Activated T-helper 17 cell treated with anti-CD3 and anti-CD28 coated beads, Interleukin-2, amount 50 U/mL, for 72 hours (primary cell): ENCODE data around the gene ISCA1. TPM values are rescaled to one million over a fixed set of nuclear protein-coding genes. Genes with fewer than 3 reads are reported as not detected.
"Not testable (repeated sequence)": the region's sequence is repeated elsewhere in the genome, so short reads cannot be mapped to it uniquely, and the experiment has no call there.

Source experiments
- ATAC-seq: fragments of 150-1000 bp; cut with Tn5 transposase; replicated peaks from 2 replicates; pipeline ENCODE4 v1.10.0; 2021; ENCODE audit warnings: mild to moderate bottlenecking, moderate library complexity
- H3K27ac Mint-ChIP-seq: one replicate; pipeline ENCODE4 v1.8.0; 2022; ENCODE audit warnings: mixed read lengths
- H3K27me3 Mint-ChIP-seq: one replicate; pipeline ENCODE4 v1.8.0; 2022; ENCODE audit warnings: mixed read lengths
- H3K36me3 Mint-ChIP-seq: one replicate; pipeline ENCODE4 v1.8.0; 2022; ENCODE audit warnings: low read depth, mild to moderate bottlenecking, mixed read lengths
- H3K4me1 Mint-ChIP-seq: one replicate; pipeline ENCODE4 v1.8.0; 2022; ENCODE audit warnings: mixed read lengths
- H3K4me3 Mint-ChIP-seq: one replicate; pipeline ENCODE4 v1.8.0; 2022; ENCODE audit warnings: mild to moderate bottlenecking, mixed read lengths
- H3K9me3 Mint-ChIP-seq: one replicate; pipeline ENCODE4 v1.8.0; 2022; ENCODE audit warnings: mixed read lengths
- total RNA-seq, 2 donors: library from RNA; stranded (reverse); gene quantifications; one replicate each; pipeline ENCODE4 v1.2.3, GENCODE V29; 2022

ISCA1 gene
- total RNA-seq, 2 donors from 2014 or later: 33.2 to 34.6 TPM

GRCh38 chr9:86303316-86303975 lies 21.1 kb upstream of the ISCA1 start:
- H3K36me3 Mint-ChIP-seq: peaks cover 100% of the 10 kb centered on the region
- H3K27ac Mint-ChIP-seq: peak overlapping the region; percentile 89
- H3K4me1 Mint-ChIP-seq: peaks cover 23% of the 10 kb centered on the region
- H3K4me3 Mint-ChIP-seq: peak overlapping the region; percentile 66
- H3K27me3 Mint-ChIP-seq: no peaks in the 10 kb centered on the region
- ATAC-seq: peak; percentile 100
- no peaks in the 10 kb centered on the region for H3K9me3 Mint-ChIP-seq

- Mint-ChIP-seq H3K27me3 (no peaks in the 10 kb centered on the region), H3K36me3 (peaks cover 100% of the 10 kb centered on the region), H3K4me1 (peaks cover 23% of the 10 kb centered on the region), H3K4me3 (no peak overlapping the region), H3K9me3 (no peaks in the 10 kb centered on the region), H3K27ac (peak overlapping the region; percentile 70)
- no peak for ATAC-seq
Measured at GRCh38 chr9:86301686-86302085, 19.3 kb upstream of the ISCA1 start.

- H3K27ac Mint-ChIP-seq: no peak overlapping the region
- no peaks in the 10 kb centered on the region for H3K27me3 Mint-ChIP-seq
- no peak overlapping the region for H3K4me3 Mint-ChIP-seq
- H3K4me1 Mint-ChIP-seq: peaks cover 23% of the 10 kb centered on the region
- ATAC-seq: no peak
- peaks cover 100% of the 10 kb centered on the region for H3K36me3 Mint-ChIP-seq
- H3K9me3 Mint-ChIP-seq: no peaks in the 10 kb centered on the region
Measured at GRCh38 chr9:86300701-86301100, 18.4 kb upstream of the ISCA1 start.

GRCh38 chr9:86298873-86299272 lies 16.5 kb upstream of the ISCA1 start:
- peaks cover 17% of the 10 kb centered on the region for H3K4me1 Mint-ChIP-seq
- H3K9me3 Mint-ChIP-seq: no peaks in the 10 kb centered on the region
- ATAC-seq: no peak
- H3K27ac Mint-ChIP-seq: peak overlapping the region; percentile 42
- H3K4me3 Mint-ChIP-seq: peak overlapping the region; percentile 5
- H3K27me3 Mint-ChIP-seq: no peaks in the 10 kb centered on the region
- peaks cover 96% of the 10 kb centered on the region for H3K36me3 Mint-ChIP-seq

GRCh38 chr9:86290341-86290740 lies 8.0 kb upstream of the ISCA1 start:
- H3K27me3 Mint-ChIP-seq, ATAC-seq, H3K9me3 Mint-ChIP-seq, H3K4me3 Mint-ChIP-seq, H3K4me1 Mint-ChIP-seq, H3K27ac Mint-ChIP-seq: not testable (repeated sequence)
- peaks cover 85% of the 10 kb centered on the region for H3K36me3 Mint-ChIP-seq

- peaks cover under 1% of the 10 kb centered on the region for H3K4me1 Mint-ChIP-seq
- H3K27me3 Mint-ChIP-seq: no peaks in the 10 kb centered on the region
- H3K4me3 Mint-ChIP-seq: no peak overlapping the region
- peak overlapping the region; percentile 24 for H3K27ac Mint-ChIP-seq
- H3K9me3 Mint-ChIP-seq: no peaks in the 10 kb centered on the region
- ATAC-seq: no peak
- H3K36me3 Mint-ChIP-seq: peaks cover 72% of the 10 kb centered on the region
Measured at GRCh38 chr9:86288499-86289198, 6.3 kb upstream of the ISCA1 start.

- no peak for ATAC-seq
- H3K4me3 Mint-ChIP-seq: no peak overlapping the region
- H3K4me1 Mint-ChIP-seq: peaks cover 8% of the 10 kb centered on the region
- H3K27me3 Mint-ChIP-seq: no peaks in the 10 kb centered on the region
- H3K9me3 Mint-ChIP-seq: no peaks in the 10 kb centered on the region
- H3K36me3 Mint-ChIP-seq: peaks cover 56% of the 10 kb centered on the region
- H3K27ac Mint-ChIP-seq: no peak overlapping the region
Measured at GRCh38 chr9:86287013-86287412, 4.7 kb upstream of the ISCA1 start.

- H3K27me3 Mint-ChIP-seq: no peaks in the 10 kb centered on the region
- H3K36me3 Mint-ChIP-seq: peaks cover 54% of the 10 kb centered on the region
- no peak for ATAC-seq
- no peak overlapping the region for H3K4me3 Mint-ChIP-seq
- peaks cover 8% of the 10 kb centered on the region for H3K4me1 Mint-ChIP-seq
- no peak overlapping the region for H3K27ac Mint-ChIP-seq
- no peaks in the 10 kb centered on the region for H3K9me3 Mint-ChIP-seq
Measured at GRCh38 chr9:86286278-86286677, 3.9 kb upstream of the ISCA1 start.

GRCh38 chr9:86285261-86285660 lies 2.9 kb upstream of the ISCA1 start:
- H3K27ac Mint-ChIP-seq: no peak overlapping the region
- H3K9me3 Mint-ChIP-seq: no peaks in the 10 kb centered on the region
- H3K4me1 Mint-ChIP-seq: peaks cover 8% of the 10 kb centered on the region
- no peak for ATAC-seq
- H3K36me3 Mint-ChIP-seq: peaks cover 56% of the 10 kb centered on the region
- H3K4me3 Mint-ChIP-seq: no peak overlapping the region
- no peaks in the 10 kb centered on the region for H3K27me3 Mint-ChIP-seq

- Mint-ChIP-seq H3K9me3 (no peaks in the 10 kb centered on the region), H3K36me3 (peaks cover 51% of the 10 kb centered on the region), H3K27ac (peak overlapping the region; percentile 90), H3K4me1 (peaks cover 23% of the 10 kb centered on the region), H3K4me3 (peak overlapping the region; percentile 89), H3K27me3 (no peaks in the 10 kb centered on the region)
- peak; percentile 71 for ATAC-seq
Measured at GRCh38 chr9:86282979-86283535, 719 bp upstream of the ISCA1 start.

- peak; percentile 3 for ATAC-seq
- no peaks in the 10 kb centered on the region for H3K9me3 Mint-ChIP-seq
- peak overlapping the region; percentile 79 for H3K27ac Mint-ChIP-seq
- peaks cover 23% of the 10 kb centered on the region for H3K4me1 Mint-ChIP-seq
- H3K4me3 Mint-ChIP-seq: peak overlapping the region; percentile 89
- H3K36me3 Mint-ChIP-seq: peaks cover 50% of the 10 kb centered on the region
- H3K27me3 Mint-ChIP-seq: no peaks in the 10 kb centered on the region
Measured at GRCh38 chr9:86281593-86282076, 703 bp downstream of the ISCA1 start.

- H3K27me3 Mint-ChIP-seq: no peaks in the 10 kb centered on the region
- no peak overlapping the region for H3K27ac Mint-ChIP-seq
- H3K9me3 Mint-ChIP-seq: no peaks in the 10 kb centered on the region
- peak overlapping the region; percentile 89 for H3K4me3 Mint-ChIP-seq
- H3K36me3 Mint-ChIP-seq: peaks cover 47% of the 10 kb centered on the region
- ATAC-seq: no peak
- H3K4me1 Mint-ChIP-seq: peaks cover 23% of the 10 kb centered on the region
Measured at GRCh38 chr9:86280580-86280979, 1.8 kb downstream of the ISCA1 start.

GRCh38 chr9:86279839-86280238 lies 2.5 kb downstream of the ISCA1 start:
- peak overlapping the region; percentile 89 for H3K4me3 Mint-ChIP-seq
- peaks cover 54% of the 10 kb centered on the region for H3K36me3 Mint-ChIP-seq
- H3K4me1 Mint-ChIP-seq: peaks cover 23% of the 10 kb centered on the region
- no peak for ATAC-seq
- H3K27ac Mint-ChIP-seq: no peak overlapping the region
- H3K27me3 Mint-ChIP-seq: no peaks in the 10 kb centered on the region
- H3K9me3 Mint-ChIP-seq: no peaks in the 10 kb centered on the region

- ATAC-seq: no peak
- Mint-ChIP-seq H3K27ac (no peak overlapping the region), H3K4me3 (no peak overlapping the region), H3K9me3 (no peaks in the 10 kb centered on the region), H3K36me3 (peaks cover 82% of the 10 kb centered on the region), H3K27me3 (no peaks in the 10 kb centered on the region), H3K4me1 (peaks cover 19% of the 10 kb centered on the region)
Measured at GRCh38 chr9:86277072-86277471, 5.3 kb downstream of the ISCA1 start.

GRCh38 chr9:86275962-86276361 lies 6.4 kb downstream of the ISCA1 start:
- H3K4me3 Mint-ChIP-seq: no peak overlapping the region
- H3K27me3 Mint-ChIP-seq: no peaks in the 10 kb centered on the region
- no peak overlapping the region for H3K27ac Mint-ChIP-seq
- no peaks in the 10 kb centered on the region for H3K9me3 Mint-ChIP-seq
- peaks cover 19% of the 10 kb centered on the region for H3K4me1 Mint-ChIP-seq
- H3K36me3 Mint-ChIP-seq: peaks cover 85% of the 10 kb centered on the region
- ATAC-seq: no peak
